CD1c-positive myeloid dendritic cell (primary cell): ENCODE data around the gene YIF1A.
"Not testable (repeated sequence)": the region's sequence is repeated elsewhere in the genome, so short reads cannot be mapped to it uniquely, and the experiment has no call there.

ENCODE experiments used
- DNase-seq: peaks from one replicate; pipeline ENCODE4 v3.0.0-alpha.2; 2016; ENCODE audit errors: extremely low spot score

YIF1A gene

DNA sequence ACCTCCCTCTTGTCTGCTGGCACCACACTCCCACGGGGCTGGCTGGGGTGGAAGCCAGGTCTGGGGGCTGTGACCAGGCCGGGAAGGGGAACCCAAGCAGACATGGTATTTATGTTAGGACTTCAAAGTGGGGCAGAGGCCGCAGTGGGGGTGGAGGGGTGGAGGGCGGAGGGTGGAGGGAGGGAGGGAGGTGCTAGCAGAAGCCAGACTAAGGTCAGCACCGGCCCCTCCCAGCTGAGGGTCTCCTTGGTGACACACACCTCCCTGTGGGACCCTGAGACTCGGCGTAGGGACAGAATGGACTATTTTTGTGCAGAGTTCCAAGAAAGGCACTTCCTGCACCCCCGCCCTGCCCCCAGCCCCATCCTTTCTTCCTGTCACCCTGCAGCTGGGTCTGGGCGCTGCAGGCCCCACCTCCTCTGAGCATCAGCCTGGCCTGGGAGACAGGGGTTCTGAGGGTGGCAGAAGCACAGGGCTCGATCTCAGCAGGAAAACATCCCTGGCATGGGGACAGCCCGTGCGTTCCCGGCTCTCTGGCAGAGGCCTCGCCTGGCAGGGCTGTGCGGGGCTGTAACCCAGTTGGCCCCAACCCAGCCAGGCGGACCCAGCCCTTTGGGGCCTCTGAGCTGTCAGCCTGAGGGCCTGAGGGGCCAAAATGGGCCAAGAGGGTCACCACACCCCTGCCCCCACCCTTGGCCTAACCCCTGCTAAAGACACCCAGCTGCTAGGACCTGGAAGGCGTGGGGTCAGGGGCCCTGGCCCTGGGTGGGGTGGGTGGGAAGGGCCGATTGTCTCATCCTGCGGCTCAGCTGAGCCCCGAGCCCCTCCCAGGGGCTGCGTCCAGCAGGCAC is 37.5 kb upstream of the YIF1A start:
- no peak for DNase-seq

DNA sequence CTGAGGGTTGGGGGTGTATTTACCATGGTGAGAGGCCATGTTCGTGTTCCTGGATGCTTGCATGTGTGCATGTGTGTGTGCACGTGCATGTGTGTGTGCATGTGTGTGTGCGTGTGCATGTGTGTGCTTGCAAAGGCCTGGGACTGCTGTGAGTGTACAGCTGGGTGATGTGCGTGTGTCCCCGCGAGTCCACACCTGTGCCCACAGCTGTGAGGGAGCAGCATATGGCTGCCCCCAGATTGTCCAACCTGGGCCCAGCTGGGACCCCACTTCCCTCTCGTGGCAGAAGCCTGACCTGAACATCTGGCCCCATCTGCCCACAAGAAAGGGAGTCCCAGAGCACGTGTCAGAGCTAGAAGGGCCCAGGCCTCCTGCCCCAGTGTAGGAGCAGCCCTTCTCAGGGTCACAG is 36.3 kb upstream of the YIF1A start:
- no peak for DNase-seq

DNA sequence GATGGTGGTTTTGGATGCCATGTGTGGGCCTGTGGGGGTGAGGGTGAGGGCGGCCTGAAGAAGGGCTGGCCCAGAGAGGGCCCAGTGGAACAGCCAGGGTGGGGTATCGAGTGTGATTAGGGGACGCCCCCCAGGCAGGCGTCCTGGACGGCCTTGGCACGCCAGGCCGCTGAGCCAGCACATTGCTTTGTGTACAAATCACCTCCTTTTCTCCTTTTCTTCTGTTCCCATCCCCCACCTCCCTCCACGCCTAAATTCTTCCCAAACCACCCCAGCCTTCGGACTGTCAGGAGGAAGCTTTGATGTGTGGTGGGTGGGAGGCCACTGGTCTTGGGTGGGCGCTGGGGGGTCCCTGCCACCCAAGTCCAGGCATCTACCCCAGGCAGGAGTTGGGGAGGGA is 35.7 kb upstream of the YIF1A start:
- DNase-seq = no peak

DNA sequence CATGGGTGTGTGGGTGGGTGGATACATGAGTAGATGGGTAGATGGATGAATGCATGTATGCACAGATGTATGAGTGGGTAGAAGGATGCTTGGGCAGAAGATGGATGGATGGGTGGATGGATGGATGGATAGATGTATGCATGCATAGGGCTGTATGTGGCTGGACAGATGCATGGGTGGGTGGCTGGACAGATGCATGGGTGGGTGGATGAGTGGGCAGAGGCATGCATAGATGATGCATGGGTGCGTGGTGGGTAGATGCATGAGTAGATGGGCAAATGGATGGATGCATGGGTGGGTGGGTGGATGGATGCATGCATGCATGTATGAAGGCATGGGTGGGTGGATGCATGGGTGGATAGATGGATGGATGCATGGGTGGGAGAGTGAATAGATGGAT is 34.7 kb upstream of the YIF1A start:
- DNase-seq = no peak

DNA sequence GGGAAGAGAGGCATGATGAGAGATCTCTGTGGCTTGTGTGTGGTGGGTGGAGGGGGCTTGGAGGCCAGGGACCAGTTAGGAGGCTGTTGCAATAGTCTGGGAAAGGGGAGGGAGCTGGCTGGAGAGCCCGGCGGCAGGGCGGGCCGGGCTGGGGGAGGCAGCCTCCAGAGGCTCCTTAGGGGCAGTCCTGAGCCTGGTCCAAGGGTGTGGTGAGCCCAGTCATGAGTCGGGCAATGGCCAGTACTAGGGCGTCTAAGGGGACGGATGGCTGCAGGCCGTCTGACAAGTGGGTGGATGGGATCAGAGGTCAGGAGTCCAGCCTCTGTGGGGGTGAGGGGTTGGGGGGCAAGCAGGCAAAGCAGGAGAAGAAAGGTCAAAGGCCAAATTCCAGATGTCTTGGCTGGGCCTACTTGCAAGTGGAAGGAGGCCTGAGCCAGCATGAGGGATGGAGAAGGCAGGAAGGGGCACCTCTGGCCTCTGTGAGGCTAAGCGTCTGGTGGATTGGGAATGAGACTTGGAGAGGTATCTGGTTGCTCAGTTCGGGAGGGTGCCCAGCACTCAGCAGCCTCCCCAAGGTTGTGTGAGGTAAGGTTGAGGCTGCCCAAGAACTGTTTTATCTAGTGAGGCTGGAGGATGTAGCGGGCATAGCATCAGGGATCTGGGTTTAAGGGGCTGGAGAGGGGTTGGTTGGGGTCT is 33.9 kb upstream of the YIF1A start:
- DNase-seq = no peak

DNA sequence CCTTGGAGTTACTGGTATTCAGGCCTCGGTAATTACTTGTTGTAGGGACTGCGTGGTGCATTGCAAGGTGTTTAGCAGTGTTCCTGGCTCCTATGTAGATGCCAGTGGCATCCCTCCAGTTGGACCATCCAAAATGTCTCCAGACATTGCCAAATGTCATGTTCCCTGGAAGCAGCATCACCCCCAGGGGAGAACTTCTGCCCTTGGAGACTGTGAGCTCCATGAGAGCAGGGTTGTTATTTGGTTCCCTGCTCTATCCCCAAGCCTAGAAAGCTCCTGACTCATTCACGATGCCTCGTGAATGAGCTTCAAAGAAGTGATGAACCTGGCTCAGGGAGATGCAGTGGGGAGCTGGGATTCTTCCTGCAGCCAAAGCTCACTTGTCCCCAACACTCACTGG is 32.7 kb upstream of the YIF1A start:
- DNase-seq = no peak

DNA sequence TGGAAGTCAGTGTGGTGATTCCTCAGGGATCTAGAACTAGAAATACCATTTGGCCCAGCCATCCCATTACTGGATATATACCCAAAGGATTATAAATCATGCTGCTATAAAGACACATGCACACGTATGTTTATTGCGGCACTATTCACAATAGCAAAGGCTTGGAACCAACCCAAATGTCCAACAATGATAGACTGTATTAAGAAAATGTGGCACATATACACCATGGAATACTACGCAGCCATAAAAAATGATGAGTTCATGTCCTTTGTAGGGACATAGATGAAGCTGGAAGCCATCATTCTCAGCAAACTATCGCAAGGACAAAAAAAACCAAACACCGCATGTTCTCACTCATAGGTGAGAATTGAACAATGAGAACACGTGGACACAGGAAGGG is 31.8 kb upstream of the YIF1A start:
- not testable (repeated sequence) for DNase-seq

DNA sequence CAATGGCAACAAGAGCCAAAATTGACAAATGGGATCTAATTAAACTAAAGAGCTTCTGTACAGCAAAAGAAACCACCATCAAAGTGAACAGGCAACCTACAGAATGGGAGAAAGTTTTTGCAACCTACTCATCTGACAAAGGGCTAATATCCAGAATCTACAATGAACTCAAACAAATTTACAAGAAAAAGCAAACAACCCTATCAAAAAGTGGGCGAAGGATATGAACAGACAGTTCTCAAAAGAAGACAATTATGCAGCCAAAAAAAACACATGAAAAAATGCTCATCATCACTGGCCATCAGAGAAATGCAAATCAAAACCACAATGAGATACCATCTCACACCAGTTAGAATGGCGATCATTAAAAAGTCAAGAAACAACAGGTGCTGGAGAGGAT is 31.3 kb upstream of the YIF1A start:
- DNase-seq = not testable (repeated sequence)

DNA sequence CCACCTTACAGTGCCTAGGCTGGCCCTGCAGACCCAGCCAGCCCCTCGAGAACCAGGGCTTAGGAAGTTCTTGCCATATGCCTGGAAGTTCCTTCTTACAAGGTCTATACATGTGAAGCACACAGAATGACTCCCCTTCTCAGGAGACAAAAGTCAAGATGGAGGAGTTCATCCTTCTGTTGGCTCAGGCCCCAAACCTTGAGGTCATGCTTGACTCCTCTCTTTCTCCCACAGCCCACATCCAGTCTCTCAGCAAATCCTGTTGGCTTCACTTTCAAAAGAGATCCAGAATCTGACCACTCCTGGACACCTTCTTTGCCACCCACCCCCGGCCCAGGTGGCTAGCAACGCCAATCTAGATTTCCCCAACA is 29.6 kb upstream of the YIF1A start:
- DNase-seq = no peak

DNA sequence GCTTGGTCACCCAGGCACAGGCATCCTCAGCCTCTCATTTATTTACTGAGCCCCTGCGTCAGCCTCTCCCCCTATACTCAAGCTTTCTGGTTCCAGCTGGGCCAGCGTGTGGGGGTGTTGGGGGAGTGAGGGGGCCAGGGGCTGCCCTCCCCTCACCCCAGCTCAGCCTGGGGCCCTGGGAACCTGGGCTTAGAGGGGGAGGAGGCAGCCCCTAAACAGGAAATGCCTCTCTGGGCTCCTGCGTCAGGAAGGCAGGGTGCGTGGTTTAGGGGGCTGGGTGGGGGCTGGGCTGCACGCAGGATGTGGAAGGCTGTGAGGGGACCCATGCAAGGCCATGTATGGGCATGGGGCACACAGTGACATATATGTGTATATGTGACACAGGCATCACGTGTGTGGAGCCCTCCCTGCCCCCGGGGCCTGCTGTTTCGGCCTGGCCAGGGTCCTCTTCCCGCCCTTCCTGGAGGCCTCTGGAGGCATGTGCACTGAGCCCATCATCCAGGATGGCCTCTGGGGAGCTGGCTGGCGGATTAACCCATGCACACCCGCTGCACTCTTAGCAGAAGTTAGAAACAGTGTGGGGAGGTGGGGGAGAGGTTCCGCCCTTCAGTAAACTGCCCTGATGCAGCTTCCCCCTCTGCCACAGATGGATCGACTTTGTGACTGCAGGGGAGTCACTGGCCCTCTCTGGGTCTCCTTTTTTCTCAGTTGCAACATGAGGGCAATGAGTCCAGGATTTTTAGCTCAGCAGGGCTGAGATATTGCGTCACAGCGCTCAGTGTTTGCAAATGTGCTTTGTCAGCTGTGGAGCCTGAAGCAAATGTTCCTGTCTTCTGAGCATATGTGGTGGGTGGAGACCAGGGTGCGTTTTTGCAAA is 29.0 kb upstream of the YIF1A start:
- DNase-seq = peak; percentile 87

DNA sequence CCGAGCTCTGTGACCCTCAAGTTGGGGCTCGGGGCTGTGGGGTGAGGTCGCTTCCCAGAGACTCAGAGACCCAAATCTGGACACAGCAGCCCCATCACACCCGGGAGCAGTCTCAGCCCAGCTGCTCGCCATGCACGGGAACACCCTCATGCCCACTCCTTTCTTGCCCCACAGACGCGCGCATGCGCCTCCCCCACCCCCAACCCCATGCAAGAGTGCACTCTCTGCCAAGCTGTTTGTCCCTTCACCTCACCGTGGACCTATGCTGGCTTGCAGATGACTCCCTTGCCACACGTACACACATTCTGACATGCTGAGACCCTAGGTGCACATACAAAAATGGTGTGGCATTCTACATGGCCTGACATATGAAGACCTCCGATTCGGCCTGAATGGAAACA is 28.4 kb upstream of the YIF1A start:
- DNase-seq = peak; percentile 31

DNA sequence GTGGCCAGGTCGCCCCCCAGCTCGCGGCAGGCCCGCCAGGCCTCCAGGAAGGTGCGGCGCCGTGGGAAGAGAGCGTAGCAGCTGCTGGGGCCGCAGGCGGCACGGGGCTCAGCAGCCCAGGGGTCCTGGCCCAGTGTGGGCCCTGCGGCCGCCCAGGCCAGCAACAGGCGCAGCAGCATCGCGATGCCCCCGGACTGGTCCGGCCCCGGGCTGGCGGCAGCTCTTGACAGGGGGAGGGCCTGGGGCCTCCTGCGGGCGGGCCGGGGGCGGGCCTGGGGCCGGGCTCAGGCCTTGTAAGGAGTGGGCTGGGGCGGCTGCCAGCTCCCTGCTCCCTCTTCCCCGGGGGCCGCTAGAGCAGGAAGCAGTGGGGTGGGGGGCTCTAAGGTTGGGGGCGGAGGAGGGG is 27.9 kb upstream of the YIF1A start, which contains the start of gene CD248:
TSS of gene CD248 (minus strand) at position 196 of the 403 bp plus-strand sequence. CDS start at position 179, 17 bp downstream.
- DNase-seq = no peak

DNA sequence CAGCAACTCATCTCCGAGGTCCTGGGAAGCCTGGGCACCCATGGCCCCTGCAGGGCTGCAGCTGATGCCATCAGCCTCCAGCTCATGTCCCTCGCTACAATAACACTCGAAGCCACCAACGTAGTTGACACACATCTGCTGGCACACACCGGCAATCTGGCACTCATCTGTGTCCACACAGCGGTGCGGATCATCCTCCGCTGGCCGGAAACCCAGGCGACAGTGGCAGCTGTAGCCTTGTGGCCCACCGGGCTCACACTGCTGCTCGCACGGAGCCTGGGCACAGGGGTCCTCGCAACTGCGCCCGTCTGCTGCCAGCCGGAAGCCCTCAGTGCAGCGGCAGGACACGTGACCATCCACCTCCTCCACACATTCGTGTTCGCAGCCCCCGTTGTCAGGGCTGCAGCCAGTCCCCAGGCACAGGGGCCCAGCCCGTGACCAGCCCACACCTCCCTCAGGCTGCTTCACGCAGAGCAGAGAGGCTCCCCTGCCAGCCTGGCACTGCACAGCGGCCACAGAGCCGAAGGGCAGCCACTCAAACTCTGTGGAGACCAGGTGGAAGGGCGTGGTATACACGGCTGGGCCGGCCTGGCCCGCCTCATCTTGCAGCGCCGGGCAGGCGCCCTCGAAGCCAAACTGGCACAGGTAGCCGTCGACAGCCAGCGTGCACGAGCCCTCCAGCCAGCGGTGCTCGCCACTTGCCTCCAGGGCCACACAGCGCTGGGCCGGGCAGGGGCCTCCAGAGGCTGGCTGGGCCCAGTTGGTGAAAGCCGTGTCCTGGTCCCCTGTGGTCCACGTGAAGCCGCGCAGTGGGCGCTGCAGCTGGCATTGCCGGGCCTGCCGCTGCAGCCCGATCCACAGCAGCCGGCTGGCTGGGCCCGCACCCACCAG is 27.2 kb upstream of the YIF1A start:
- no peak for DNase-seq

DNA sequence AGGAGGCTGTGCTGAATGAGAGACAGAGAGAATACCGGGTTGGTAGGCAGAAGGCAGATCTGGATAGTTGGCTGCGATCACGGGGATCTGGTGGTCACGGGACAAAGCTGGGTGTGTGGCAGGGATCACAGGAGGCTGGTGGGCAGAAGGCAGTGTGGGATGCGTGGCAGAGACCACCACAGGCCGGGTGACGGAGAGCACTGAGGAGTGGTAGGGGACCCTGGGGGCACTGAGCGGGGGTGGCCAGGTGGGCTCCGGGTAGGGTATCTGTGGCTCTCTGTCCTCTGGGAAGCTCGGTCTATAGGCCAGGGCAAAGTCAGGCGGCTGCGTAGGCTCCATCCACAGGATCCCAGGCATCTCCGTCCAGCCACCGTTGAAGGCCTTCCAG is 26.5 kb upstream of the YIF1A start:
- no peak for DNase-seq

DNA sequence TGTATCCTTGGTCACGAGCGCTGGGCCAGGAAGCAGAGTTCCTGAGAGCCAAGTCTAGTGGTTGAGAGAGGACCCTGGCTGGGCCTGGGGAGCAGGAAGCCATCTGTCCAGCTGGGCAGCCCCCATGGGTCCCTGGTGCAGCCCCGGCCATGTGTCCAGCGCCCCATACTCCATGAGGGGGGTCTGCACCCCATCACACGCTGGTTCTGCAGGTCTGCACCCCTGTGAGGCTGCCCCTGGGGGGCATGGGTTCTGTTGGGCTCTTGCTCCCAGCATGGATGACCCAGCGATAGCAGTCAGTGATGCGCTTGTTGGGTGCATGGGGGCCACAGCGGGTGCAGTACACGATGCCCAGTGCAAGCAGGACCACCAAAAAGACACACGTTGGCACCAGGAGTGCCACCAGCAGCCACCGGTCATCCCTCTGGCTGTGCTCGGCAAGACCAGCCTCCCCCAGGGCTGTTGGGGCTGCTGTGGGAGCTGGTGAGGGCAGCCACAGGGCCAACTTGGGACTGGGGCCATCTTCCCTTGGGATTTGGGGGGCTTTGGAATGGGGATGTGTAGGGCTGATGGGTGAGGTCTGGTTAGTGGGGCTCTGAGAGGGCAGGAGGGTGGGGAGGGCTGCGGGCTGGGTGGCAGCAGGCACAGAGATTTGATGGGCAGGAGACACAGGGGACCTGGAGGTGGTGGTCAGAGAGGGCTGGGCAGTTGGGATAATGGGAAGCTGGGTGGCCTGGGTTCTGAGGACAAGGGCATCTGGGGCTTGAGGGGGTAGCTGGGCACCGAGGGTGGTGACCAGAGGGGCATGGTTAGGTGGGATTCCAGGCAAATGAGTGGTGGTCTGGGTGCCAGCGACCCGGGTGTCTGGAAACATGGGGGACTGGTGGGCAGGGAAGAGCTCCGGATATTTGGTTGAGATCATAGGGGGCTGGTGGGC is 25.9 kb upstream of the YIF1A start:
- no peak for DNase-seq

DNA sequence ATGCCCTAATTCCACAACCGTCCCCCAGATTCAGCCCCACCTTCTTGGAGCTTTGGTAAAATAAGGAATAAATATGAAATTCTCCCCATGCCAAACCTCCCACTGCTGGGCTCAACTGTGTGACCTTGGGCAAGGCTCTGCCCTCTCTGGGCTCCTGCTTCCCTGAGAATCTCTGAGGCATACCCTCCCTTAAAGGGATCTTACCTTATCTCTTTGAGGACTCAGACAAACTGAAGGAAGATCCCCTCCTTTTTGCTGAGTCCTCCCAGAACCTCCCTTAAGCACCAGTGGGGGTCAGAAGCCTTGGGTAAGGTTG is 25.2 kb upstream of the YIF1A start:
- DNase-seq = no peak

DNA sequence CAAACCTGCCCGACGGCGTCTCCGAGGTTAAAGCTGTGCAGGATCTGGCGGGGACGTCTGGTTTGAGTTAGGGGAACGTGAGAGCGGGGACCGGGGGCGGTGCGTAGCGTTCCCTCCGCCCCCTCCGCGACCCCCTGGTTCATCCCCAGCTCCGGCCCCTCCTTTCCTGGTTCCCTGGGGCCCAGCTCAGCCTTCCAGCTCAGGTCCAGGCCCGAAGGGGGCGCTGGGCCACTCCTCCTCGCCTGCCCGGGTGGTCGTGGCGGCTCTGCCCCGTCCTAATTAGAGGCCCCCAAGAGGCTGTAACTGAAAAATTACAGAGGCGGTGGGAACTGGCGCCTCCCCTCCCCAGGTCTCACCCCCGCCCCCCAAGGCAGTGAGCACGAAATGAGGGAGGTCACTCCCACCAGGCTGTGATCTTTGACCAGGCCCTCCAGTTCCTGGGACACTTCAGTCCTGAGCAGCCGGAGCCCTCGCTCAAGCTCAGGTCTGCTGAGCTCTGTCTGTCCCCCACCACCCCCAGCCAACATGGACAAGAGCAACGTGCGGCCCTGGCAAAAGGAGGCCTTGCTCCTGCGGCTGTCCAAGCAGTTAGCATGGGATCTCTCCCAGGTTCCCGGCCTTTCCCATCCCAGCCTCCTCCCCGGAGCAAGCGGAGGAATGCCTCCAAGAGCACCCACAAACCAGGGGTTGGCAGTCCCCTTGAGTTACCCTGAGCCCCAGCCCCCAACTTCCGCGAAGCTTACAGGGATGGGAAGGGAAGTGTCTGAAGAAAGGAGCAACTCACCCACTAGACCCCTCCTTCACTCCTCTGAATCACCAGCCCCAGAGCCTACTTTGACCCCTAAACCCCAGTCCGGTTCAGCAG is 24.6 kb upstream of the YIF1A start:
- no peak for DNase-seq

DNA sequence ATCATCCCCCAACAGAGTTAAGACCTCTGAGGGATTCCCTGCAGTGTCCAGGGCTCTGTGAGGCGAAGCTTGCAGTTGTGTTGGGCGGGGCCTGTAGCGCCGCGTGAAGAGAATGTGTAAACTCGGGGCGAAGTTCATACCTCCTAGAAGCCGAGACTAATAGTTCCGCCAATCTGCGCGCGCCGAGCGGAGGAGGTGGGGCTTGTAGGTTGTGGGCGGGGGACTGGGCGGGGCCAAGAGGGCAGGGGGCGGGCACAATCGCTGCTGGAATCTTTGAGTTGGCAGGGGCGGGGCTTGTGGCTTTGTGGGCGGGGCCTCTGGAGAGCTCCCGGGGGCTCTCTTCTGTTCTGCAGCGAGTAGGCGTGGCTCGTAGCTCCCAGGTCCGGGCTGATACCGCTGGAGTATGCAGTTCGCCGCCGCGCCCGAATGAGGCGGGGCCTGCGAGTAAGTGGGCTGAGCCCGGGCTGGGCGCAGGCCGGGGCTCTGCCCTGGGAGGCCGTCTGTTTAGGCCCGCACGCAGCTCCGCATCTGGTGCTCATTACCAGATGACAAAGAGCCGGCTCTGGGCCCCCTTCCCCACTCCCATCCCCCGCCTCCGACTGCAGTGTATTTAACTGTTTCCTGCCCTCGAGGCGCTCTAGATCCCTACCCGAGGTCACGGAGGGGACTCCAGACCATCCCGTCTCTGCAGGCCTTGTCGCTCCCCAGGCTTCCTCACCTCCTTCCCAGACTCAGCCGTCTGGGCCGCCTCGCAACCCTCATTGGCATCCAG is 23.8 kb upstream of the YIF1A start:
- peak; percentile 99 for DNase-seq
